GM12875 (cell line): Measurements from ENCODE around the gene RBPMS2.
A peak's percentile ranks its signal among the peaks of the same experiment; 100 is the strongest.

Source experiments
- H3K4me3 ChIP-seq: one replicate; pipeline ENCODE4 v1.5.1; 2011; ENCODE audit warnings: low read depth, low read length, control low read depth
- TF ChIP-seq, protein P1 (sequence below): IDR thresholded peaks from 2 replicates; pipeline ENCODE4 v1.5.1; 2011; ENCODE audit warnings: low read depth, mild to moderate bottlenecking, control low read depth, inconsistent platforms, low read length, moderate library complexity, borderline replicate concordance; ENCODE audit not compliant: insufficient read depth

Gene RBPMS2

DNA sequence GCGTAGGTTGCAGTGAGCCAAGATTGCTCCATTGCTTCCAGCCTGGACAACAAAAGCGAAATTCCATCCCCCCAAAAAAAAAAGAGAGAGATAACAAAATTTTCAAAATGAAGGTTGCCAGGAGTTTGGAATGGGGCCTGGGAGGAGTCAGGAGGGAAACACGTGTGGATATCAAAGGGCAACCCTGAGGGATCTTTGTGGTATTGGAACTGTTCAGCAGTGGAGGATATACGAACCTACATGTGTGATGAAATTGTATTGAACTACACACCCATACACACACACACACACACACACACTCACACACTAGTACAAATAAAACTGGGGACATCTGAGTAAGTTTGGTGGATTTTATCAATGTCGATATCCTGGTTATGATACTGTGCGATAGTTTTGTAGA is 61.8 kb downstream of the RBPMS2 start:
- H3K4me3 ChIP-seq, result no peak overlapping the region
- TF ChIP-seq, protein P1, sequence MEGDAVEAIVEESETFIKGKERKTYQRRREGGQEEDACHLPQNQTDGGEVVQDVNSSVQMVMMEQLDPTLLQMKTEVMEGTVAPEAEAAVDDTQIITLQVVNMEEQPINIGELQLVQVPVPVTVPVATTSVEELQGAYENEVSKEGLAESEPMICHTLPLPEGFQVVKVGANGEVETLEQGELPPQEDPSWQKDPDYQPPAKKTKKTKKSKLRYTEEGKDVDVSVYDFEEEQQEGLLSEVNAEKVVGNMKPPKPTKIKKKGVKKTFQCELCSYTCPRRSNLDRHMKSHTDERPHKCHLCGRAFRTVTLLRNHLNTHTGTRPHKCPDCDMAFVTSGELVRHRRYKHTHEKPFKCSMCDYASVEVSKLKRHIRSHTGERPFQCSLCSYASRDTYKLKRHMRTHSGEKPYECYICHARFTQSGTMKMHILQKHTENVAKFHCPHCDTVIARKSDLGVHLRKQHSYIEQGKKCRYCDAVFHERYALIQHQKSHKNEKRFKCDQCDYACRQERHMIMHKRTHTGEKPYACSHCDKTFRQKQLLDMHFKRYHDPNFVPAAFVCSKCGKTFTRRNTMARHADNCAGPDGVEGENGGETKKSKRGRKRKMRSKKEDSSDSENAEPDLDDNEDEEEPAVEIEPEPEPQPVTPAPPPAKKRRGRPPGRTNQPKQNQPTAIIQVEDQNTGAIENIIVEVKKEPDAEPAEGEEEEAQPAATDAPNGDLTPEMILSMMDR, result no peak

DNA sequence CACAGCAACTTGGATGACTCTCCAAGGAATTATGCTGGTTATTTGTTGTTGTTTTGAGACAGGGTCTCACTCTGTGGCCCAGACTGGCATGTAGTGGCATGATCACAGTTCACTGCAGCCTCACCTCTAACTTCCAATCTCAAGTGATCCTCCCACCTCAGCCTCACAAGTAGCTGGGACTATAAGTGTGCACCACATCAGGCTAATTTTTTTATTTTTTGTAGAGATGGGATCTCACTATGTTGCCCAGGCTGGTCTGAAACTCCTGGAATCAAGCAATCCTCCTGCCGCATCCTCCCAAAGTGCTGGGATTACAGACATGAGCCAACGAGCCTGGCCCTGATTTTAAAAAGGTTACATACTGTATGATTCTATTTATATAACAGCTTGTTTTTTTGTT is 63.0 kb downstream of the RBPMS2 start:
- H3K4me3 ChIP-seq, result no peak overlapping the region
- TF ChIP-seq, protein P1, result no peak

DNA sequence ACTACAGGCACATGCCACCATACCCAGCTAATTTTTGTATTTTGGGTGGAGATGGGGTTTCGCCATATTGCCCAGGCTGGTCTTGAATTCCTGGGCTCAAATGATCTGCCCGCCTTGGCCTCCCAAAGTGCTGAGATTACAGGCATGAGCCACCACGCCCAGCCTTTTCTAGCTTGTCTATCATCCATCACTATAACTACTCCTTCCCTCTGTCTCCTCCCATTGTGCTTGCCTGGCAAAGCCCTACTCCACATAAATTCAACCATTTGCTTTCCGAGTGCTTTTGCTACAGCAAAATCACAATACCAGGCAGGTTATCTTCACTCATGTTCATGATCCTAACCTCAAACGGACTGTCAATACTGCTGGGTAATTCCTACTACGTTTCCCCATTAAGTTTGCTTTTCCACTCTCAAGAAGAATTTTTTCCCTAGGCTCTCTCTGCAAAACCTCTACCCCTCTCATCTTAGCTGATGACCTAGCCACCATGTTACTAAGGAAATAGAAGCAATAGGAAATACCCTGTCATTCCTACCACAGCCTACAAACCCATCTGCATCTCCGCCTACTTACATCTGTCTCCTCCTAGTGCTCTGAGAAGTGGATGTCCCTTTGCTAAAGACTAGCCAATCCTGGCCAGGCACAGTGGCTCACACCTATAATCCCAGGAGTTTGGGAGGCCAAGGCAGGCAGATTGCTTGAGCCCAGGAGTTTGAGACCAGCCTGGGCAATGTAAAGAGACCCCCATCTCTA is 64.5 kb downstream of the RBPMS2 start:
- H3K4me3 ChIP-seq, result no peak overlapping the region
- TF ChIP-seq, protein P1, result no peak

DNA sequence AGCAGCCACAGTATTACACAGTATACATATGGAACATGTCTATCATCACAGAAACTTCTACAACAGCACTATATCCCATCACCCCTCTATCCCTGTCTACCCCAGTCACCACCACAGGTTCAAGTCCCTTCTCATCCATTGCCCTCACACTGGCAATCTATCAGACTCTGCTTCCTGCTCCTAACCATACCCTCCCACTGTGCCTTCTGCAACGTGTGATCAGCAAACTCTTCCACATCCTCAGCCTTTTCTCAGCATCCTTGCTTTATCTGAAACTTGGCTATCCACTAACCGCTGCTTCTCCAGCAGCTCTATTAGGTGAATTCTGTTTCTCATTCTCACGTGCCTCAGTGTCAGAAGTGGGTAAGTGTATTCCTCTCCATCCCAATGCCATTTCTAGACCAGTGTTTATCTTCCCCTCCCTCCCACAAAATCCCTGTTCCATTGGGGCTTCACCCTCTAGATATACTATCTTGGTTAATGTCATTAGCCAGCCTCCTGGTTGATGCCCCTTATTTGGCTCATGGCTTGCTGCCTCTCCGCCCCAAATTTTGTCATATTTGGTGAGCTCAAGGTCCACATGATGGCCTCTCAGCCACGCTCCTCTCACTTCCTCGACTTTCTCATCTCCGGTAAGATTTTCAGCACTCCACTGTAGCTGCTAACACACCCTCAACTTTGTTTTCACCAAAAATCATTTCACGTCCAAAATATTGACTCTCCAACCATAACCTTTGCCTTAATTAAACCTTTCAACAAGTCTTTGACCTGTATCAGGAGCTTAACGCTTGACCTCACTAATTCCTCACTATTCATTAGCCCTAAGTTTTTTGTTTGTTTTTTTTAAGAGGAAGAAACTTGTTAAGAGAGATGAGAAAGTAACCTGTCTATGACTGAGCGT is 69.1 kb downstream of the RBPMS2 start:
- H3K4me3 ChIP-seq, result no peak overlapping the region
- TF ChIP-seq, protein P1, result no peak

DNA sequence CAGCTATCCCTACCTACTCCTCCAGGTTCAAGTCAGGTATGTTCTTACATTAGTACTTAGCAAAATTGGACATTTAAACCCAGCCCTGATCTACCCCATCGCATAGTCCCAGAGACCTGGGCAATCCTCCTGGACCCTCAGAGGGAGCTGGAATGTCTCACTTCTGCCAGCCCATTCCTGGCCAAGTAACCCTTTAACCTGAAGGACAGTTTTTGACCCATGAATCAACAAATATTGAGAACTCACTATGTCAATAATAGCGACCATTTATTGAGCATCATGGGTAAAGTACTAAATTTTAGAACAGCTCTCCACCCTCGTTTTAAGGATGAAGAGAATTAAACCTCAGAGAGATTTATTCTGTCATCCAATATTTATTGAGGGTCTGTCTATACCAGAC is 70.4 kb downstream of the RBPMS2 start:
- TF ChIP-seq, protein P1, result no peak
- no peak overlapping the region for H3K4me3 ChIP-seq

DNA sequence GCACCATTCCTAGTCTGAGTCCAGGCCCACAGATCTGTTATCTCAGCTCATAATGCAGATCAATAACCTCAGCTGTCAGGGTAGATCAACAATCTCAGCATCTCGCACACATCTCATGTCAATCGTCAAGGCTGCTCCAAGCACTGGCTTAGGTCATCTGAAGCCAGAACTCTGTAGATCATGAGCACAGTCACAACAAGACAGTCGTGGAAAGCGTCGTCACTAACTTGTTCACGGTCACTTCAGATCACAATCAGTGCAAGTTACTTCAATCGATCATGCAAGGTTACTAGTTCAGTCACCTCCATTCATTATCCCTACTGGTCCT is 71.8 kb downstream of the RBPMS2 start:
- peak overlapping the region; percentile 46 for H3K4me3 ChIP-seq
- TF ChIP-seq, protein P1, result no peak
